ENCODE measurements around the gene KRT10. TPM values are rescaled to one million over a fixed set of nuclear protein-coding genes. Genes with fewer than 3 reads are reported as not detected.

Gene KRT10
- total RNA-seq, 1 experiment from 2014 or later: 188 TPM

DNA sequence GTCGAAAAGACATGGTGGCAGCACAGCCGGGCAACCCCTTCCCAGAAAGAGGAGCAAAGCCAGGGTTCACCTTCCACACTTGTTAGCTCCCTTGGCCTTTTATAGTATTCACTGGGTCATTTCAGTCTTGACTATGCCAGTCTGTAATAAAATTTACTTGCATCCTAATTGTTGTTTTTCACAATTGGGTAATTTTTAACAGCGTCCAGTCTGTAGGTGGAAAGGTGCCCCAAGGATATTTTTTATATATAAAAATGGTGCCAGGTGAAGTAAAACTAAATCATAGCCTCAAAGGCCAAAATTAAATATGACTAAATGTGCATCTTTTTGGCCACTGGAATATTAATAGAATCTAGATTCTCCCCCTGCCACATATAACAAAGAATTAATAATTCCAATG is 50.3 kb downstream of the KRT10 start, which contains the start of gene KRT26:
Gene KRT26, minus strand, starts transcription at position 101 of the 400 bp plus-strand sequence. Its CDS starts 88 bp downstream, at position 13.
- Mint-ChIP-seq H3K4me1 (ENCODE audit: low read depth, unreplicated experiment) (no peaks in the 10 kb centered on the region), H3K4me3 (ENCODE audit: low read depth, unreplicated experiment) (no peak within 1 kb of the TSS), H3K36me3 (ENCODE audit: insufficient read depth, unreplicated experiment) (no peaks in the 10 kb centered on the region), H3K9me3 (ENCODE audit: low read depth, unreplicated experiment) (no peaks in the 10 kb centered on the region), H3K27ac (ENCODE audit: unreplicated experiment) (no peak within 1 kb of the TSS), H3K27me3 (ENCODE audit: unreplicated experiment) (peaks cover 75% of the 10 kb centered on the region)
- intact Hi-C loops (cut with micrococcal nuclease; ENCODE audit: unreplicated experiment): loop anchor here (5.0 kb wide), 1 partner anchor 80 kb away; no protein-coding TSS in a partner anchor
- TF ChIP-seq CTCF (IDR thresholded peaks at IDR 0.05; ENCODE audit: unreplicated experiment): no peak
- DNase-seq: no peak
- CTCF ChIA-PET: interaction anchor here (0.5 to 6.5 kb wide), 10 partner anchors 8 to 1011 kb away, joined by 3 to 39 read pairs (median 4); partner anchors contain the start of gene KRT27
- BruUV-seq (replicated peaks): no TSS peak

Other genes starting within 250 kb of the KRT10 start
- gene SMARCE1, start 174.8 kb downstream of the KRT10 start, total RNA-seq (2022): 755 and 768 TPM in 2 replicates
- not detected in 2 replicates for gene KRT222, start 157.4 kb downstream of the KRT10 start, total RNA-seq (2022)
- 2.0 and 2.4 TPM in 2 replicates for gene KRT24, start 118.9 kb downstream of the KRT10 start, total RNA-seq (2022)
- not detected in 2 replicates for gene KRT25, start 67.3 kb downstream of the KRT10 start, total RNA-seq (2022)
- gene KRT26, start 50.4 kb downstream of the KRT10 start, total RNA-seq (2022): not detected in 2 replicates
- not detected in 2 replicates for gene KRT27, start 40.1 kb downstream of the KRT10 start, total RNA-seq (2022)
- gene KRT28, start 22.7 kb downstream of the KRT10 start, total RNA-seq (2022): not detected in 2 replicates
- gene KRT12, start 44.6 kb upstream of the KRT10 start, total RNA-seq (2022): 2.4 and 2.7 TPM in 2 replicates
- gene KRT20, start 62.6 kb upstream of the KRT10 start, total RNA-seq (2022): 0.66 and 1.7 TPM in 2 replicates
- 1,389 and 1,709 TPM in 2 replicates for gene KRT23, start 115.0 kb upstream of the KRT10 start, total RNA-seq (2022)
- 0.44 TPM in 1 of 2 replicates, not detected in the other for gene KRT39, start 144.3 kb upstream of the KRT10 start, total RNA-seq (2022)
- gene KRT40, start 161.7 kb upstream of the KRT10 start, total RNA-seq (2022): not detected in 2 replicates
- not detected in 2 replicates for gene KRTAP3-3, start 171.6 kb upstream of the KRT10 start, total RNA-seq (2022)
- gene KRTAP3-2, start 177.3 kb upstream of the KRT10 start, total RNA-seq (2022): not detected in 2 replicates
- not detected in 2 replicates for gene KRTAP3-1, start 186.5 kb upstream of the KRT10 start, total RNA-seq (2022)
- not detected in 2 replicates for gene KRTAP1-5, start 204.6 kb upstream of the KRT10 start, total RNA-seq (2022)
- gene KRTAP1-4, start 207.6 kb upstream of the KRT10 start, total RNA-seq (2022): not detected in 2 replicates
- not detected in 2 replicates for gene KRTAP1-3, start 212.3 kb upstream of the KRT10 start, total RNA-seq (2022)
- 10.2 and 15.9 TPM in 2 replicates for gene KRTAP1-1, start 218.8 kb upstream of the KRT10 start, total RNA-seq (2022)
- not detected in 2 replicates for gene KRTAP2-1, start 224.7 kb upstream of the KRT10 start, total RNA-seq (2022)
- gene KRTAP2-2, start 232.6 kb upstream of the KRT10 start, total RNA-seq (2022): not detected in 2 replicates
- 9.4 and 18.2 TPM in 2 replicates for gene KRTAP2-3, start 237.5 kb upstream of the KRT10 start, total RNA-seq (2022)
- not detected in 2 replicates for gene KRTAP2-4, start 243.3 kb upstream of the KRT10 start, total RNA-seq (2022)